NB4 (cell line): ENCODE results near the gene GABBR2.

Experiments
- CTCF ChIP-seq: IDR thresholded peaks from one replicate; pipeline ENCODE4 v1.5.1; 2012; ENCODE audit warnings: low read depth, low read length
- MYC ChIP-seq: IDR thresholded peaks from 2 replicates; pipeline ENCODE4 v1.6.1; 2011; ENCODE audit warnings: low read depth, low read length
- POLR2A ChIP-seq: IDR thresholded peaks from 2 replicates; pipeline ENCODE4 v1.6.1; 2011; ENCODE audit warnings: mild to moderate bottlenecking; ENCODE audit not compliant: insufficient read length; ENCODE audit errors: extremely low read depth

- TF ChIP-seq CTCF, result no peak
- no peak for TF ChIP-seq POLR2A
- no peak for TF ChIP-seq MYC
These were observed 279.1 kb downstream of the GABBR2 start for GRCh38 chr9:98429613-98430012.
